CD4-positive, alpha-beta T cell (primary cell): ENCODE results near the gene RHOF. TPM values are rescaled to one million over a fixed set of nuclear protein-coding genes. Genes with fewer than 3 reads are reported as not detected.

ENCODE experiments used
- ATAC-seq: fragments of 200-7000 bp; cut with Tn5 transposase; one replicate; pipeline ENCODE4 v1.10.0; 2022; ENCODE audit warnings: mild to moderate bottlenecking; ENCODE audit not compliant: poor library complexity
- CTCF ChIA-PET: fragments of 350-600 bp; sonication (Branson Sonifier 250); formaldehyde crosslinking; loops from one replicate; lab custom pipeline; 2021; ENCODE audit warnings: antibody characterized with exemption, inconsistent platforms; lab: Charles Lee
- POLR2A ChIA-PET: fragments of 350-600 bp; sonication (Branson Sonifier 250); formaldehyde crosslinking; loops from one replicate; lab custom pipeline; 2021; ENCODE audit warnings: antibody characterized with exemption, inconsistent platforms; lab: Charles Lee
- DNase-seq, 14 experiments: peaks; one replicate each; pipeline ENCODE4 v3.0.0-alpha.2; 2013 to 2020; ENCODE audit warnings: mixed read lengths in 2 of 14
- H3K27ac ChIP-seq, 2 donors: one replicate each; pipeline versions ENCODE4 v1.5.1 to v1.7.0; 2013; ENCODE audit warnings: low read length in 2 of 2, low read depth in 1 of 2, mild to moderate bottlenecking in 1 of 2
- H3K27me3 ChIP-seq, 2 experiments: 1 replicate in 1 of 2; 2 replicates in 1 of 2; pipeline versions ENCODE4 v1.6.1 to v1.7.0; 2013; ENCODE audit warnings: low read length in 2 of 2, control low read depth in 1 of 2, mild to moderate bottlenecking in 1 of 2, moderate library complexity in 1 of 2; ENCODE audit not compliant: insufficient read depth in 2 of 2, control insufficient read depth in 1 of 2
- H3K36me3 ChIP-seq: one replicate; pipeline ENCODE4 v1.6.1; 2013; ENCODE audit warnings: low read length, control low read depth; ENCODE audit not compliant: insufficient read depth
- H3K4me1 ChIP-seq: one replicate; pipeline ENCODE4 v1.6.1; 2013; ENCODE audit warnings: low read length, control low read depth; ENCODE audit not compliant: insufficient read depth
- H3K4me3 ChIP-seq: one replicate; pipeline ENCODE4 v1.5.1; 2013; ENCODE audit warnings: mild to moderate bottlenecking, low read length, moderate library complexity
- H3K9me3 ChIP-seq, 2 experiments: 1 replicate in 1 of 2; 2 replicates in 1 of 2; pipeline versions ENCODE4 v1.6.1 to v1.7.0; 2013; ENCODE audit warnings: low read length in 2 of 2, mild to moderate bottlenecking in 2 of 2, control low read depth in 1 of 2, moderate library complexity in 1 of 2; ENCODE audit not compliant: control insufficient read depth in 1 of 2, insufficient read depth in 1 of 2
- H3K27ac Mint-ChIP-seq: one replicate; pipeline ENCODE4 v1.8.0; 2020; ENCODE audit warnings: mixed read lengths
- H3K27me3 Mint-ChIP-seq: one replicate; pipeline ENCODE4 v1.8.0; 2021; ENCODE audit warnings: mixed read lengths
- H3K36me3 Mint-ChIP-seq: one replicate; pipeline ENCODE4 v1.8.0; 2021; ENCODE audit warnings: low read depth, mixed read lengths
- H3K4me1 Mint-ChIP-seq: one replicate; pipeline ENCODE4 v1.8.0; 2021; ENCODE audit warnings: low read depth, mixed read lengths
- H3K4me3 Mint-ChIP-seq: one replicate; pipeline ENCODE4 v1.8.0; 2020; ENCODE audit warnings: mild to moderate bottlenecking, mixed read lengths
- H3K9me3 Mint-ChIP-seq: one replicate; pipeline ENCODE4 v1.8.0; 2020; ENCODE audit warnings: mixed read lengths
- intact Hi-C, 2 experiments: fragments of 100-400 bp; cut with DNase I in 1 of 2; cut with micrococcal nuclease in 1 of 2; formaldehyde crosslinking; loops; one replicate each; pipeline versions ENCODE4 v1.15.1 to v1.9.0; 2023 to 2025; cut with DNase I, micrococcal nuclease
- total RNA-seq, 174 experiments: library from RNA in 2 of 174; stranded (reverse) in 2 of 174; gene quantifications; one replicate each; pipeline ENCODE4 v1.2.3 and lab custom pipeline; 2021 to 2026
- TF ChIP-seq, protein P1 (sequence below): fragments of 200-600 bp; IDR thresholded peaks from one replicate; pipeline ENCODE4 v1.8.0; 2022; ENCODE audit warnings: antibody characterized with exemption, mild to moderate bottlenecking

Gene RHOF
- total RNA-seq, 2 experiments from 2014 or later = 155 to 164 TPM

DNA sequence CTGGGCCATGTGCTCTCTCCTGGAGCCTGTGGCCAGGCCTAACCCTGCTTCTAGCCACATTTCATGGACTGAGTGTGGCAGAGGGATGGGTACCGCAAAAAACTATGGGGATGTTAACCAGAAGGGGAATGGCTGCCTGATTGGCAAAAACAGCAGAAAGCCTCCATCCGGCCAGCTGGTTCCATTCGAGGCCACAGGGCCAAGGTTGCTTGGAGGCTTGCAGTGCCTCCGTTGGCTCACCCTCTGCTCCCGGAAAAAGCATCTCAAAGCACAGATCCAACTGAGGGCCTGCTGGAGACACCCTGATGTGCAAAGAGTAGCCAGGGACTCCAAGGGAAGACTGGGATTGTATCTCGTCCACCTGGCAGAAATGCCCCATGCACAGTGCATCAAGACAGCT is 64.5 kb downstream of the RHOF start:
- H3K4me1 Mint-ChIP-seq = no peaks in the 10 kb centered on the region
- H3K4me1 ChIP-seq = no peaks in the 10 kb centered on the region
- H3K27ac Mint-ChIP-seq = no peak overlapping the region
- no peak overlapping the region for H3K4me3 ChIP-seq
- no peak overlapping the region for H3K27ac ChIP-seq
- ATAC-seq (no peak), DNase-seq (no peak)
- no peaks in the 10 kb centered on the region for H3K27me3 Mint-ChIP-seq
- intact Hi-C loops = loop anchor here in 1 of 2 experiments (10.0 kb wide), 1 partner anchor 446 kb away; the partner anchor contains the start of gene IL31
- ChIA-PET POLR2A (no interaction called here), CTCF (no interaction called here)
- no peaks in the 10 kb centered on the region for H3K36me3 Mint-ChIP-seq
- no peaks in the 10 kb centered on the region for H3K27me3 ChIP-seq
- no peak overlapping the region for H3K4me3 Mint-ChIP-seq
- TF ChIP-seq, protein P1, sequence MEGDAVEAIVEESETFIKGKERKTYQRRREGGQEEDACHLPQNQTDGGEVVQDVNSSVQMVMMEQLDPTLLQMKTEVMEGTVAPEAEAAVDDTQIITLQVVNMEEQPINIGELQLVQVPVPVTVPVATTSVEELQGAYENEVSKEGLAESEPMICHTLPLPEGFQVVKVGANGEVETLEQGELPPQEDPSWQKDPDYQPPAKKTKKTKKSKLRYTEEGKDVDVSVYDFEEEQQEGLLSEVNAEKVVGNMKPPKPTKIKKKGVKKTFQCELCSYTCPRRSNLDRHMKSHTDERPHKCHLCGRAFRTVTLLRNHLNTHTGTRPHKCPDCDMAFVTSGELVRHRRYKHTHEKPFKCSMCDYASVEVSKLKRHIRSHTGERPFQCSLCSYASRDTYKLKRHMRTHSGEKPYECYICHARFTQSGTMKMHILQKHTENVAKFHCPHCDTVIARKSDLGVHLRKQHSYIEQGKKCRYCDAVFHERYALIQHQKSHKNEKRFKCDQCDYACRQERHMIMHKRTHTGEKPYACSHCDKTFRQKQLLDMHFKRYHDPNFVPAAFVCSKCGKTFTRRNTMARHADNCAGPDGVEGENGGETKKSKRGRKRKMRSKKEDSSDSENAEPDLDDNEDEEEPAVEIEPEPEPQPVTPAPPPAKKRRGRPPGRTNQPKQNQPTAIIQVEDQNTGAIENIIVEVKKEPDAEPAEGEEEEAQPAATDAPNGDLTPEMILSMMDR = no peak
- no peaks in the 10 kb centered on the region for H3K36me3 ChIP-seq
- no peaks in the 10 kb centered on the region for H3K9me3 Mint-ChIP-seq
- H3K9me3 ChIP-seq = no peaks in the 10 kb centered on the region

Other genes with a start within 250 kb of the RHOF start
- gene KDM2B, start 212.7 kb downstream of the RHOF start, total RNA-seq = 10 to 100 TPM; 60.4 to 62.6 TPM
- gene ORAI1, start 167.2 kb downstream of the RHOF start, total RNA-seq = 10 to 100 TPM; 39.7 to 42.3 TPM
- gene MORN3, start 124.0 kb downstream of the RHOF start, total RNA-seq = 10 to 100 TPM in 1 of 2 experiments, 1 to 10 TPM in 1; 9.8 to 11.9 TPM
- gene TMEM120B, start 80.9 kb downstream of the RHOF start, total RNA-seq = 1 to 10 TPM; 7.3 to 7.7 TPM
- 100 to 1,000 TPM; 146 to 151 TPM for gene SETD1B, start 10.3 kb upstream of the RHOF start, total RNA-seq
- gene HPD, start 65.2 kb upstream of the RHOF start, total RNA-seq = not detected
- 10 to 100 TPM; 29.5 to 31.8 TPM for gene PSMD9, start 95.1 kb upstream of the RHOF start, total RNA-seq
- gene CFAP251, start 124.9 kb upstream of the RHOF start, total RNA-seq = under 1 TPM; 0.28 to 0.33 TPM
- 1 to 10 TPM; 3.5 to 4.4 TPM for gene BCL7A, start 228.2 kb upstream of the RHOF start, total RNA-seq